MM.1S (cell line): ENCODE data around the gene UBE2QL1.

ENCODE experiments used
- CTCF ChIP-seq: fragments of 300-600 bp; sonication (generic); IDR thresholded peaks from 2 replicates; pipeline ENCODE4 v1.5.1; 2016; ENCODE audit warnings: antibody characterized with exemption, low read length, mixed read lengths
- EZH2phosphoT487 ChIP-seq: fragments of 300-600 bp; sonication (generic); IDR thresholded peaks from 2 replicates; pipeline ENCODE4 v1.6.1; 2018; ENCODE audit warnings: antibody characterized with exemption, low read length

- TF ChIP-seq CTCF: no peak
- TF ChIP-seq EZH2phosphoT487: no peak
These were observed 19.4 kb downstream of the UBE2QL1 start for GRCh38 chr5:6468104-6468503.
